Astrocyte (in vitro differentiated cells and primary cell): Measurements from ENCODE around the gene SOX5. TPM values are rescaled to one million over a fixed set of nuclear protein-coding genes. Genes with fewer than 3 reads are reported as not detected.

ENCODE experiments used
- DNase-seq: peaks from one replicate; pipeline ENCODE4 v3.0.0-alpha.2; 2010; ENCODE audit warnings: low read depth
- FAIRE-seq: peaks from 2 replicates; lab custom pipeline; 2011; peaks lifted over from hg19 to GRCh38; lab: Jason Lieb, UNC
- H2AFZ ChIP-seq: 2 replicates; pipeline ENCODE4 v1.6.0; 2012; ENCODE audit warnings: low read depth, low read length, inconsistent platforms
- H3K27ac ChIP-seq: 2 replicates; pipeline ENCODE4 v1.5.1; 2011; ENCODE audit warnings: low read depth, low read length, inconsistent platforms
- H3K27me3 ChIP-seq: 2 replicates; pipeline ENCODE4 v1.6.0; 2011; ENCODE audit warnings: low read length, inconsistent platforms; ENCODE audit not compliant: insufficient read depth
- H3K36me3 ChIP-seq: 2 replicates; pipeline ENCODE4 v1.5.1; 2011; ENCODE audit warnings: low read length, inconsistent platforms; ENCODE audit not compliant: insufficient read depth
- H3K4me1 ChIP-seq: 2 replicates; pipeline ENCODE4 v1.5.1; 2011; ENCODE audit warnings: low read length, inconsistent platforms; ENCODE audit not compliant: insufficient read depth
- H3K4me2 ChIP-seq: 2 replicates; pipeline ENCODE4 v1.6.0; 2012; ENCODE audit warnings: low read length, inconsistent platforms
- H3K4me3 ChIP-seq: 2 replicates; pipeline ENCODE4 v1.5.1; 2011; ENCODE audit warnings: low read depth, mild to moderate bottlenecking, low read length, inconsistent platforms; ENCODE audit not compliant: insufficient read depth
- H3K79me2 ChIP-seq: 2 replicates; pipeline ENCODE4 v1.6.0; 2012; ENCODE audit warnings: mild to moderate bottlenecking, low read length, inconsistent platforms; ENCODE audit not compliant: insufficient read depth
- H3K9ac ChIP-seq: 2 replicates; pipeline ENCODE4 v1.6.0; 2012; ENCODE audit warnings: mild to moderate bottlenecking, low read length, inconsistent platforms
- H3K9me3 ChIP-seq: 2 replicates; pipeline ENCODE4 v1.5.1; 2012; ENCODE audit warnings: low read depth, mild to moderate bottlenecking, low read length, inconsistent platforms; ENCODE audit not compliant: insufficient read depth
- H4K20me1 ChIP-seq: 2 replicates; pipeline ENCODE4 v1.6.0; 2012; ENCODE audit warnings: low read length, inconsistent platforms; ENCODE audit not compliant: insufficient read depth
- H3K27ac Mint-ChIP-seq: one replicate; pipeline ENCODE4 v1.8.0; 2021; ENCODE audit warnings: mild to moderate bottlenecking, mixed read lengths; ENCODE audit not compliant: unreplicated experiment
- H3K27me3 Mint-ChIP-seq: one replicate; pipeline ENCODE4 v1.8.0; 2021; ENCODE audit warnings: low read depth, mixed read lengths; ENCODE audit not compliant: unreplicated experiment
- H3K36me3 Mint-ChIP-seq: one replicate; pipeline ENCODE4 v1.8.0; 2021; ENCODE audit warnings: low read depth, mixed read lengths; ENCODE audit not compliant: unreplicated experiment
- H3K4me1 Mint-ChIP-seq: one replicate; pipeline ENCODE4 v1.8.0; 2021; ENCODE audit warnings: low read depth, mixed read lengths; ENCODE audit not compliant: unreplicated experiment
- H3K4me3 Mint-ChIP-seq: one replicate; pipeline ENCODE4 v1.8.0; 2021; ENCODE audit warnings: mild to moderate bottlenecking, moderate library complexity, mixed read lengths; ENCODE audit not compliant: unreplicated experiment
- H3K9me3 Mint-ChIP-seq: one replicate; pipeline ENCODE4 v1.8.0; 2021; ENCODE audit warnings: mild to moderate bottlenecking, mixed read lengths; ENCODE audit not compliant: unreplicated experiment
- EZH2 ChIP-seq: IDR thresholded peaks from 2 replicates; pipeline ENCODE4 v1.6.1; 2012; ENCODE audit warnings: mild to moderate bottlenecking, low read length, inconsistent platforms; ENCODE audit not compliant: insufficient read depth
- total RNA-seq: library from RNA; stranded (reverse); gene quantifications from 2 replicates; pipeline ENCODE4 v1.2.1, GENCODE V29; 2021
- TF ChIP-seq, protein P1 (sequence below): IDR thresholded peaks from 2 replicates; pipeline ENCODE4 v1.5.1; 2011; ENCODE audit warnings: low read depth, mild to moderate bottlenecking, inconsistent platforms, low read length, moderate library complexity; ENCODE audit not compliant: insufficient read depth

Gene SOX5
- total RNA-seq, 1 donor from 2014 or later, result 13.7 TPM

DNA sequence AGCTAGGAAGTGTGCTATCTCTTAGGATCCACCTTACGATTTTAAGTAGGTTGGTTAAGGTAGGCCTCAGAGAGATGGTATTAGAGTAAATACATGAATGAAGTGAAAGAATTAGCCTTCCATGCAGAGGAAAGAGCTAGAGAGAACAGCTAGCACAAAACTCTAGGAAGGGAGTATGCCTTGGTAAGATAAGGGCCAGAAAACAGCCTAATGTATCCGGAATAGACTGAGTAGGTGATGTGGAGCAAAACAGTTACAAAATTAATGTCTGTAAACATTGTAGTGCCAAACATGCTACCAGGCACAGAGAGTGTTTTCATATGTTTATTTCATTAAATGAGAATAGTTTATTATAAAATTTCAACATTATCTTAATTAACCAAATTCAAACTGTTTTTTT lies 315.1 kb downstream of the SOX5 start:
- TF ChIP-seq EZH2, result no peak
- TF ChIP-seq, protein P1, sequence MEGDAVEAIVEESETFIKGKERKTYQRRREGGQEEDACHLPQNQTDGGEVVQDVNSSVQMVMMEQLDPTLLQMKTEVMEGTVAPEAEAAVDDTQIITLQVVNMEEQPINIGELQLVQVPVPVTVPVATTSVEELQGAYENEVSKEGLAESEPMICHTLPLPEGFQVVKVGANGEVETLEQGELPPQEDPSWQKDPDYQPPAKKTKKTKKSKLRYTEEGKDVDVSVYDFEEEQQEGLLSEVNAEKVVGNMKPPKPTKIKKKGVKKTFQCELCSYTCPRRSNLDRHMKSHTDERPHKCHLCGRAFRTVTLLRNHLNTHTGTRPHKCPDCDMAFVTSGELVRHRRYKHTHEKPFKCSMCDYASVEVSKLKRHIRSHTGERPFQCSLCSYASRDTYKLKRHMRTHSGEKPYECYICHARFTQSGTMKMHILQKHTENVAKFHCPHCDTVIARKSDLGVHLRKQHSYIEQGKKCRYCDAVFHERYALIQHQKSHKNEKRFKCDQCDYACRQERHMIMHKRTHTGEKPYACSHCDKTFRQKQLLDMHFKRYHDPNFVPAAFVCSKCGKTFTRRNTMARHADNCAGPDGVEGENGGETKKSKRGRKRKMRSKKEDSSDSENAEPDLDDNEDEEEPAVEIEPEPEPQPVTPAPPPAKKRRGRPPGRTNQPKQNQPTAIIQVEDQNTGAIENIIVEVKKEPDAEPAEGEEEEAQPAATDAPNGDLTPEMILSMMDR, result no peak
- Histone ChIP-seq H3K36me3 (no peaks in the 10 kb centered on the region), H3K4me2 (no peak overlapping the region), H2AFZ (no peak overlapping the region), H4K20me1 (no peaks in the 10 kb centered on the region), H3K9me3 (no peaks in the 10 kb centered on the region), H3K4me1 (no peaks in the 10 kb centered on the region), H3K4me3 (no peak overlapping the region), H3K27ac (no peak overlapping the region), H3K27me3 (no peaks in the 10 kb centered on the region), H3K9ac (no peak overlapping the region), H3K79me2 (no peaks in the 10 kb centered on the region)
- H3K27me3 Mint-ChIP-seq, result no peaks in the 10 kb centered on the region
- no peak for FAIRE-seq
- no peak for DNase-seq
- H3K36me3 Mint-ChIP-seq, result peaks cover 9% of the 10 kb centered on the region
- H3K4me3 Mint-ChIP-seq, result no peak overlapping the region
- no peaks in the 10 kb centered on the region for H3K9me3 Mint-ChIP-seq
- no peak overlapping the region for H3K27ac Mint-ChIP-seq
- H3K4me1 Mint-ChIP-seq, result peaks cover 5% of the 10 kb centered on the region

DNA sequence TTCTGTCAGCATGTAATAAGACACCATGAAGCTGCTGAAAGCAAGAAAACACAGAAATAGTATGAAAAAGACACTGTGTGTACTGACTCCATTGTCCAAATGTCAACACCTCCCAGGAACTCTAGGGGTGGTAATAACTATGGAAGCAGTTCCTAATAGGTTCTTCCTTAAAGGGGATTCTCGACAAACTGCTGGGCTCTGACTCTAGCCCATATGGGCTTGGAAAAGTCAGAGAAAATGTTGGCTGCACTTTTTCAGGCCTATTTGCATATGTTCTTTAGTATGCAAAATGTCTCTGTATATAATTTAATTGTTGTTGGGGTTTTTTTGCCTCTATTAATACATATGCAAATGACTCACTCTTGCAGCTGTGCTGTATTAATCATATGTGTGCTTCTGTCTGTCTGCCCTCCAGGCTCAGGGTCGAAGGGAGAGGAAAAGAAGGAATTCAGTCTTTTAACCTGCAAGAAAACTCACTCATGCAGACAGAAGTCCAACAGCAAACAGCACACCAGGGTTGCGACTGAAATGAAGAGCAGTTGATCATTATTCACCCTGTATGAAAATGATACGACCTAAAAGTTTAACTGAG lies 317.6 kb downstream of the SOX5 start:
- Mint-ChIP-seq H3K27me3 (no peaks in the 10 kb centered on the region), H3K9me3 (no peaks in the 10 kb centered on the region), H3K36me3 (no peaks in the 10 kb centered on the region), H3K27ac (no peak overlapping the region), H3K4me3 (no peak overlapping the region), H3K4me1 (peaks cover 5% of the 10 kb centered on the region)
- Histone ChIP-seq H3K4me2 (no peak overlapping the region), H3K36me3 (no peaks in the 10 kb centered on the region), H3K9ac (no peak overlapping the region), H3K9me3 (no peaks in the 10 kb centered on the region), H3K4me3 (no peak overlapping the region), H3K4me1 (no peaks in the 10 kb centered on the region), H4K20me1 (no peaks in the 10 kb centered on the region), H3K27me3 (no peaks in the 10 kb centered on the region), H3K79me2 (no peaks in the 10 kb centered on the region), H2AFZ (no peak overlapping the region), H3K27ac (no peak overlapping the region)
- FAIRE-seq (no peak), DNase-seq (peak; percentile 14)
- TF ChIP-seq, protein P1, result no peak

DNA sequence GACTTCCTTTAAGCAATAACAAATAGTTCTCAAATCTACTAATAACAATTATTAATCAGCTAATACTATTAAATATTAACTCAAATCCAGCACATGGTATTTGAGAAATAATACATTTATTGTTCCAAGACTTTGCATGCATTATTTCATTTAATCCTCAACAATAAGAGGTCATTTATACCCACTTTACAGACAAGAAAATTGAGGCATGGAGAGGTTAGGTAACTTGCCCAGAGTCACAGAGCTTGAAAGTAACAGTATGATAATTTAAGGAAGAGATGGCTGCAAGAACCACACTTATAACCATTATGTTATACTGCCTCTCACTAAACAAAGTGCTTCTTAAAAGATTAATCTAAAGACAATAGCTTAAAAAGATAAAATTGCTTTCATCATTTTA lies 318.9 kb downstream of the SOX5 start:
- H3K9me3 Mint-ChIP-seq, result no peaks in the 10 kb centered on the region
- DNase-seq (no peak), FAIRE-seq (no peak)
- no peak overlapping the region for H3K27ac Mint-ChIP-seq
- Histone ChIP-seq H3K27ac (no peak overlapping the region), H3K4me2 (no peak overlapping the region), H4K20me1 (no peaks in the 10 kb centered on the region), H3K4me1 (no peaks in the 10 kb centered on the region), H3K36me3 (no peaks in the 10 kb centered on the region), H3K9me3 (no peaks in the 10 kb centered on the region), H3K4me3 (no peak overlapping the region), H3K79me2 (no peaks in the 10 kb centered on the region), H2AFZ (no peak overlapping the region), H3K9ac (no peak overlapping the region), H3K27me3 (no peaks in the 10 kb centered on the region)
- H3K27me3 Mint-ChIP-seq, result no peaks in the 10 kb centered on the region
- H3K4me3 Mint-ChIP-seq, result no peak overlapping the region
- H3K4me1 Mint-ChIP-seq, result peaks cover 5% of the 10 kb centered on the region
- no peaks in the 10 kb centered on the region for H3K36me3 Mint-ChIP-seq
- TF ChIP-seq EZH2, result no peak
- TF ChIP-seq, protein P1, result no peak
